Measurements from ENCODE around the gene ACTN4.

The ACTN4 gene

DNA sequence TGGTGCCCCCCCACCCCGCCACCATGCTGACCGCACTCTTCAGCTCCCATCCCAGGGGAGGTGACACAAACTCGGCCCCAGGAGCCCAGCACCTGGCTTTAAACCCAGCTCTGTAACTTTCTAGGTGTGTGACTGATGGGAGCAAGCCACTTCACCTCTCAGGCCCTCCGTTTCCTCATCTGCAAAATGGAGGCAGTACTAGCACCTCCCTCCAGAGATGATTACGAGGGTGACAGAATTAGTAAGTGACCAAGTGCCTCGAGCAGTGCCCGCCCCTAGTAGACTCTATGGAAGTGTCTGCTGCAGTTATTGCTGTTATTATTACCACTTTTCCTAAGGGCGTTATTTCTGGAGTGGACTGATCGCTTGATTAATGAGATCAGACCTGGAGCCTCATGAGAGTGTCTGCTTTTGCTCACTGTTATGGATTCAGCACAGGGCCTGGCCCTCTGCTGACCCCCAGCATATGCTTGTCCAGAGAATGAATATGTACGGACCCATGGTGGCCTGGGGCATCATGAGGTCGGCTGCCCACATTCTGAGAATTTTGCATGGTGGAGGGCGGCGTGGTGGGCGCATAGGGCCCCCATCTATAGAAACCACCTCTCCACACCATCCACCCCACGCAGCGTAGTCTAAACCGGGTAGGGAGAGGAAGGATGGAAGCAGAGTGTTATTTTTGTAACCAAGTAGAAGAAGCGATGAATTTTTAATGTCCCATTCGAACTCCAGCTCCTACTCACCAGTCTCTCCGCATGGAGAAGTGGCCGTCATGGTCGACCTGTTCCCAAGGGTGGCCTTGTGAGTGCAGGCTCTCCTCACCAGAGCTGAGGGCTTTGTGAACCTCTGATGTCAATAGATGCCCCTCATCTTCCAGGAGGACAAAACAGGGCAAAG is 48.6 kb downstream of the ACTN4 start:
- DNase-seq (ENCODE audit: low read depth), result no peak

GRCh38 chr19:38696729-38697055 is 49.2 kb downstream of the ACTN4 start:
- no peak for DNase-seq (ENCODE audit: low read depth)

DNA sequence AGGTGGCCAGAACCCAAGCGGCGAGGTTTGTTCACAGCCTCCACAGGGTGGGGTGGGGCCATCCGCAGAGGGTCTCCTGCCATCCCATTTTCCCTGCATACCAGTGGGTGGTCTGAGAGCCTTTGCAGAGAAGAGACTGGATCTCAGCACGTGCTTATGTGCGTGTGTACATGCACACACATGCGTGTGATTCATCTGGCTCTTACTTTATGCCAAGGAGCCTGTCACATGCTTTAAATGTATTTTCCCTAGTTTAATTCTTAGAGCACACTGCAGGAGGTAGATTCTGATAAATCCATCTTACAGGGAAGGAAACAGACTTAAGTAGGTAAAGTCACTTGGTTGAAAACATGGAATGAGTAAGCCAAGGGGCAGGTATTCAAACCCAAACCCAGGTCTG is 49.7 kb downstream of the ACTN4 start:
- DNase-seq (ENCODE audit: low read depth), result no peak

GRCh38 chr19:38697641-38698071 is 50.2 kb downstream of the ACTN4 start:
- no peak for DNase-seq (ENCODE audit: low read depth)

- no peak for DNase-seq (ENCODE audit: low read depth)
Observed at GRCh38 chr19:38698225-38699026, 51.0 kb downstream of the ACTN4 start.

DNA sequence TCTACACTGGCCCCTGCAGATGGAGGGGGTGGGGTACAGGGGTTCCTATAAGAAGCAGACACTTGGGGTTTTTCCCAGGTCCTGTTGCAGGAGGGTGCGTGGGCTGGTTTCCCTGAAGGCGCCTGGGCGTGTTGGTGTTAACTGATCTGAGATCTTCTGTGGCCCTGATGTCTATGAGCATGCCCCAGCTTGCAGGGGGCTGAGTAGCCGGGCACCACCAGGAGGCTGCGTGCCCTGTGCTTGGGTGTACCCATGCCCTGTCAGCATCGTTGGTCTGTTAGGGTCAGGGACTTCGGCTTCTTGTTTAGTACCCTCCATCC is 51.5 kb downstream of the ACTN4 start:
- no peak for DNase-seq (ENCODE audit: low read depth)

GRCh38 chr19:38699647-38700349 is 52.3 kb downstream of the ACTN4 start:
- DNase-seq (ENCODE audit: low read depth), result no peak

DNA sequence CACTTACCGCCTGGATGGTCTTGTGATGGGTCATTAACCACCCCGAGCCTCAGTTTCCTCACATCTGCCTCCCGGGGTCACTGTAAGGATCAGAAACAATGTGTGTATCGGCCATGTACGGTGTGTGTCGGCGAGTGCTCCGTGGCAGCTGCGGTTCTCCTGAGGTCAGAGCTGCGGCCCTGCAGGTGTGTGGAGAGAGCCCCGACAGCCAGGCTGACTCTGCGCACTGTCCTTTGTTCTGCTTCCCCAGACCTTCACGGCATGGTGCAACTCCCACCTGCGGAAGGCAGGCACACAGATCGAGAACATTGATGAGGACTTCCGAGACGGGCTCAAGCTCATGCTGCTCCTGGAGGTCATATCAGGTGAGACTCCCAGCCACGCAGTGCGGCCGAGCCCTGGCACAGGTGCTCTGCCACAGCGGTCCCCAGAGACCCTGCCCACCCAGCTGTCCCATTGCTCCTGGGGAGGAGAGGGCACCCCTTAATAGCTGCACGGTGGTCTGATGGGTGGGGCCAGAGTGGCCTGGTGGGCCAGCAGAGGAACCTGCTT is 53.0 kb downstream of the ACTN4 start:
- DNase-seq (ENCODE audit: low read depth), result no peak

DNA sequence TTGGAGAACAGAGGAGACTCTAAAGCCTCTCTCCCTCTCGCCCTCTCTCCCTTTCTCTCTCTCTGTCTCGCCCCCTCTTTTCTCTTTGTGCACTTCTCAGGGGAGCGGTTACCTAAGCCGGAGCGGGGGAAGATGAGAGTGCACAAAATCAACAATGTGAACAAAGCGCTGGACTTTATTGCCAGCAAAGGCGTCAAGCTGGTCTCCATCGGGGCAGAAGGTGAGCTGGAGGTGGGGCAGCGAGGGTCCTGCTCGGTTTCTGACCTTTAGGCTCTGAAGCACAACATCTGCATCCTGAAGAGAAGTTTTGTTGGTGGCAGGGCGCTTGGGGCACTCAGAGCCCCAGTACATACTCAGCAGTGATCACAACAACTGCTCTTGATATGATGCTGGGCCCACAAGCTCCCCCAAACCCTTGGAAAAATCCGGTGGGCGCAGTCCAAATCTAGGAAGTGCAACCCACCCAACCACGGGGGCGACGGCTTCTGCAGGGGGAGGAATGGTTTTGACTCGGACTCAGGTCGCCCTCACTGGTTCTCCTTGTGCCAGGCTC is 53.5 kb downstream of the ACTN4 start:
- no peak for DNase-seq (ENCODE audit: low read depth)

DNA sequence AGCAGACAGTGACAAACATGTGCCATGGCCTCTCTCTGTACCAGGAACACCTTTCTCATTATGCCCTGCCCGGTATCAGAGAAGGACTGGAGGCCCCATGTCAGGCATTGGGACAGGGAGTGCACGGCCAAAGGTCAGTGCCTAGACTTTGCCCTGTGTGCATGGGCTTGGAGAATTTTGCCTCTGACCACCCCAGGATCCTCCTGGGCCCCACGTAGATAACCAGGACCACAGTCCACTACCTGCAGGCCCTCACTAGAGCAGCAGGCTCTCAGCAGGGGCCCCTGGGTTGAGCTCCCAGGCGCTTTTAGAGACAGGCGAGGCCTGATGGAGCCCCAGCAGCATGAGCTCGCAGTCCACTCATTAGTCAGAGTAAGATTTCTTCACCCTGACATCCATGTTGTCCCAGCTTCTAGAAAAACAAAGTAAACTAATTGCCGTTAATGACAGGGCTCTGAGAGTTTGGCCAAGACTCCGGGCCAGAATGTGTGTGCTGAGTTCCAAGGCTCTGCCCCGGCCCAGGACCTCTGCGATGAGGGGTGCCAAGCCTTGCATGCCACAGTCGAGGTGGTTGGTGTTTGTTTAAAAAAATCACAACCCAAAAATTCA is 54.1 kb downstream of the ACTN4 start:
- no peak for DNase-seq (ENCODE audit: low read depth)

DNA sequence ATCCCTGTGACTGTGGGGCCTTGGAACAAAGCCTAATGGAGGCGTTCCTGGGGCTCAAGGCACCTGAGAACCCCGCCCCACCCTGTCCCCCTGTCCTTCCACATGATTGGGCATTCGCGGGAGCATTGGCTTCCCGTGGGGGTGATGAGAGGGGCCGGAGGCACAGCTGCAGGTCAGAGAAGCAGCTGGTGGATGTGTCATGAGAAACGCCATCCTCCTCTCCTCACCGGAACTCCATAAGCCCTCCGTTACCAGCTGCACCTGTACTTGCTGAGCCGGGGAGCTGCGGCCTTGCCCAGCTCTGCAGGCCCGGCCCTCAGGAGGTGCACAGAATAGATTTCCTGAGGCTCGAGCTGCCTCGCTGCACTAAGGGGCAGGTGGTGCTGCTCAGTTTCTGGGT is 54.8 kb downstream of the ACTN4 start:
- no peak for DNase-seq (ENCODE audit: low read depth)

DNA sequence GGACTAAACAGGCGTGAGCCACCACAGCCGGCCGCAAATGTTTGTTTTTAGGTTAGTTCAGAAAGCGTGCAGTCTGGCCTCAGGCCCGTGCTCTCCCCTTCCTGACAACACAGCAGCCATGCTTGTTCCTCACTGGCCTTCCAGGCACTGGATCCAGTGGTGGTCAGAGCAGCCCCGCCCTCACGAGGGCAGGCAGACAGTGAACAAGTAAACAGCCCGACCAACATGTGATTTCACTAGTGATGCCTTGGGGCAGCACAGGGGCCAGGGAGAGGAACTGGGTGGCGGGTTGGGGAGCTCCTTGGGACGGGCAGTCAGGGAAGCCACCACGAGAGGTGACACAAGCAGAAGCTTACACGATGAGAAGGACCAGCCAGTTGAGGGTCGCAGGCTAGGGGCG is 56.1 kb downstream of the ACTN4 start:
- DNase-seq (ENCODE audit: low read depth), result no peak

GRCh38 chr19:38704488-38705026 is 57.1 kb downstream of the ACTN4 start:
- no peak for DNase-seq (ENCODE audit: low read depth)

DNA sequence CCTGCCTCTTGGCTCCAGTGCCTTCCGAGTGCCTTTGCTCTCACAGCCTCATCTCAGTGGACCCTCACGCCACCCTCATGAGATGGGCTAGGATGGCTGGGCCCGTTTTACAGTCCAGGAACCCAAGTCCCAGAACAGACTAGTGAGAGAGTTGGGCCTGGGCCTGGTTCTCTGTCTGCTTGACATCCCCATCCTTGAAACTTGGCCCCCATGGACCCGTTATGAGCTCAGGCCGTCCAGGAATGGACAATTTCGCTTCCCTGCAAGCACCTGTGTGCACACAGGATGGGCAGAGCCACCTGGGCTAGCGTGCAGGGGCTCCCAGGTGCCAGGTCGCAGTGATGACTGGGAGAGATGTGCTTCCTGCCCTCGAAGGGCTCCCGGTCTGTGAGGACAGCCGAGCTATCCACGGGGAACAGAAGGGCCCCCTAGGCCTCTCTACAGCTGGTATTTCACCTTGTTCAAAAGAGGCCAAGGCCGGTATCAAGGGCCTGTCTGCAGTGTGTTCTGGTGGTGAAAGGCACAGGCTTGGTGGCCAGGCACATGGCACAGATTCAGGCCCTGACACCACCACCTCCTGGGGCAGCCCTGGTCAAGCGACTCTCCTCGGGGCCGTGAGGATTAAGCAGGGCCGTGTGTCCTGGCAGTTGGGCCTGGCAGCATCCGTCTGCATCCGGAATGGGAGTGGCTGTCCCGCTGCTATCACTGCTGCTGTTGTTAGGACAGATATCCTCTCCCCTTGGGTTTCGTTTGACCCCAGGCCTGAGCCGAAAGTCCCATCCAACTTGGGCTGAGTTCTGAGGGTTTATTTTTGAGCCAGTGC is 58.0 kb downstream of the ACTN4 start:
- DNase-seq (ENCODE audit: low read depth), result no peak

GRCh38 chr19:38706792-38707511 is 59.5 kb downstream of the ACTN4 start:
- DNase-seq (ENCODE audit: low read depth), result no peak

DNA sequence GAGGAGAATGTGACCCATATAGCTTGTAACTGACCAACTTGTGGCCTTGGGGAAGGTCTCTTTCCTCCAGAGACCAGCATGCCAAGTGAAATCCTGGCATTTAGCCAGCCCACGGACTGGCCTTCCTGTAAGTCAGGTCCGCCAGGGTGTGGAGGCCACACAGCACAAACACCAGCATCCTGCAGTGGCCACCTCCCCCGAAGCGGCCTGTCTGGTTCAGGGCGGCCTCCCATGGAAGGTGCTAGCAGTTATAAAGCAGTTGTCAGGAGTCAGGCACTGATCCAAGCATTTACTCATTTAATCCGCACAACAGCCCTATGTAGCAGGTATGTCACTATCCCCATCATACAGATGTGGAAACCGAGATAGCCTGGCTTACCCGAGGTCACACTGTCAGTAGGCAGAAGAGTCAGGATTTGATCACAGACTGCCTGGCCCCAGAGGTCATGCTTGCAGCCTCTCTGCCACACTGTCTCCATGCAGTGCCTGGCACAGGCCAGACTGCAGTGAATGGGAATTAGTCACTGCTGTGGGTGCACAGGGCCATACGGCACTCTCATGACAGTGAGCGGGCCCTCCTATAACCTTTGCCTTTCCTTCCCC is 60.2 kb downstream of the ACTN4 start:
- no peak for DNase-seq (ENCODE audit: low read depth)

GRCh38 chr19:38708413-38709024 is 61.1 kb downstream of the ACTN4 start:
- no peak for DNase-seq (ENCODE audit: low read depth)

GRCh38 chr19:38709119-38709518 is 61.7 kb downstream of the ACTN4 start:
- no peak for DNase-seq (ENCODE audit: low read depth)
